Measurements from ENCODE around the gene FA2H.

FA2H gene

DNA sequence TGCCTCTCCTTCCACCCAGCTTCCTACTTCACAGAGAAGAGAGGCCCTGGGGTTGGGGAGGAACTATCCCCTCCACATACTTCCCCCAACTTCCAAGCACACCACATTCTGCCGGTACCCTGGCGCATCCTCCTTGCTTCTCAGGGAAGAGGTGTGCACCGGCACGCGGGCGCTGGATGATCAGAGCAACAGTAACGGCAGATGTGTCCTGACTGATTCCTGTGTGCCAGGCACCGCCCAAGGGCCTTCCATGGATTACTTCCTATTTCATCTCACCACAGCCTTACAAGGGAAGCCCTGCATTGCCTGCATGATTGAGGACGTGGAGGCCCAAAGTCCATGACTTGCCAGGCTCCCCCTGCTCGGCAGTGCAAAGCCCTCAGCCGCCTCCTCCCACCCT lies 52.9 kb downstream of the FA2H start:
- Histone ChIP-seq H3K27me3 (ENCODE audit: insufficient read depth, insufficient read length) (no peaks in the 10 kb centered on the region), H3K4me1 (ENCODE audit: insufficient read depth, insufficient read length) (peaks cover 8% of the 10 kb centered on the region), H3K36me3 (ENCODE audit: insufficient read depth, insufficient read length, low read length) (no peaks in the 10 kb centered on the region), H3K9me3 (ENCODE audit: insufficient read depth, low read length) (peaks cover 3% of the 10 kb centered on the region; the same call in 1 of the 2 replicates), H3K4me3 (ENCODE audit: insufficient read length, low read depth) (no peak overlapping the region), H3K9ac (ENCODE audit: insufficient read length, low read depth) (no peak overlapping the region)
- TF ChIP-seq YY1 (IDR thresholded peaks at IDR 0.05; ENCODE audit: insufficient read depth, insufficient read length) (no peak), ZNF274 (IDR thresholded peaks at IDR 0.05; ENCODE audit: low read depth, low read length) (no peak), SUZ12 (IDR thresholded peaks at IDR 0.05; ENCODE audit: extremely low read depth, insufficient read depth, insufficient read length) (no peak)
- DNase-seq (ENCODE audit: low read depth, low spot score), result no peak

DNA sequence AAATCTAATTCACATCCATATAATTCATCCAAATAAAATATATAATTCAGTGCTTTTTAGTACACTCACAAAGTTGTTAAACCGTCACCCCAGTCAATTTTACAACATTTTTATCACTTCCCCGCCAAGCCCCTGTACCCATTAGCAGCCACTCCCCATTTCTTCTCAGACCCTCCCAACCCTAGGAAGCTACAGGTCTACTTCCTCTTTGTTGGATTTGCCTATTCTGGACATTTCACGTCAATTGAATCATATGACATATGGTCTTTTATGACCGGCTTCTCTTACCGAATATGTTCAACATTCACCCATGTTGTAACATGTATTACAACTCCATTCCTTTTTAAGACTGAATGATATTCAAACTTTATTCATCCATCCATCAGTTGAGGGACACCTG lies 54.0 kb downstream of the FA2H start:
- no peak for DNase-seq (ENCODE audit: low read depth, low spot score)
- Histone ChIP-seq H3K9ac (ENCODE audit: insufficient read length, low read depth) (no peak overlapping the region), H3K36me3 (ENCODE audit: insufficient read depth, insufficient read length, low read length) (no peaks in the 10 kb centered on the region), H3K27me3 (ENCODE audit: insufficient read depth, insufficient read length) (no peaks in the 10 kb centered on the region), H3K9me3 (ENCODE audit: insufficient read depth, low read length) (no peaks in the 10 kb centered on the region), H3K4me1 (ENCODE audit: insufficient read depth, insufficient read length) (peaks cover 8% of the 10 kb centered on the region), H3K4me3 (ENCODE audit: insufficient read length, low read depth) (no peak overlapping the region)
- TF ChIP-seq ZNF274 (IDR thresholded peaks at IDR 0.05; ENCODE audit: low read depth, low read length), result no peak
- no peak for TF ChIP-seq SUZ12 (IDR thresholded peaks at IDR 0.05; ENCODE audit: extremely low read depth, insufficient read depth, insufficient read length)
- TF ChIP-seq YY1 (IDR thresholded peaks at IDR 0.05; ENCODE audit: insufficient read depth, insufficient read length), result no peak

DNA sequence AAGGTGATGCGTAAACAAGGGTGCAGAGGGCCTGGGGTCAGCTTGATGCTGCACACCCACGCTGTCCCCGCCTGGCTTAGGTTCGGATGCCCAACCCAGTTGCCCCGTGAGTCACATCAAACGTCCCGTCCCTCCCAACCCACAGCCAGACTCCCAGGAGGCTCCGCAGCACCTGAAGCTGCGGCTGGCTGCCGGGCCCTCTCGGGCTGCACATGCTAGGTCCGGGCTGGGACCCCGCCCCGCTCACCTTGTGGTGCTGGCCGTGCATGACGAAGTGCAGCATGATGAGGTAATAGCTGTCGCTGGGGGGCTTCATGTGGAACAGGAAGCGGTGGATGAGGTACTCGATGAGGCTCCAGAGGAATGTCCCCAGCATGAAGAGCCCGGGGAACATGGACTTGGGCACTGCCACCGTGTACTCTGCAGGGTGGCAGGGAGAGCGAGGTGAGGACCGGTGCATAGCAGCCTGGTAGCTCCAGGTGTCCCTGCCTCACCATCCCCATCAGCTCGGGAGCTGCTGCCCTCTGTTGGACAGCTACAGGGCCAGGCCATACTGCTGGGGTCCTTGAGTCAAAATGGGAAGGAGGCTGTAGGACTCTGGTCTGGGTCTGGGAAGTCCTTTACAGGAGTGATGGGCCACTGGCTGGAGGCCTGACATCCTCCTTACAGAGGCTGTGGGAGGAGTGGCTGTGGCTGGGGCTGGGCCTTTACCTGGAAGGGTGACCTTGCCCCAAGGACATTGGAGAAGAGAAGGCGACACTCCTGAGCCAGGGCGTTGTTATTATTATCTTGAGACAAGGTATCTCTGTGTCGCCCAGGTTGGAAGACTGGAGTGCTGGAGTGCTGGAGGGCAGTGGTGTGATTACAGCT lies 55.6 kb downstream of the FA2H start:
- DNase-seq (ENCODE audit: low read depth, low spot score), result no peak

DNA sequence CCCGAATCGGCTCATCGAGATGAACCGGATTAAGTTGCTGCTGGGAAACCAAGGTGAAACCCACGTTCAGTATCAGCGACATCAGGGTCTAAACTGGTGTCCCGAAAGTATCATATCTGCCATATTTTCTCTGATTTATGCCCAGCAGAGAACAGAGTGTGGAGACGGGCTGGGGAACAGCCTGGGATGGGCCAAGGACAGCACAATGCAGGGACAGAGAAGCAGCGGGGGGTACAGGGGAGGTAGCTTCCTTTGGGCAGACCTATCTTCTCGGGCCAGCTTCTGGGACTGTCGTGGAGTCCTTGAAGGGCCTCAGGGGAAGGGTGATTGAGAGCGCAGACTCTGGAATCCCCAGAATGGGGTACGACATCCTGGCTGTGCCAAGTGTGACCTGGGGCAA lies 56.5 kb downstream of the FA2H start:
- H3K9ac ChIP-seq (ENCODE audit: insufficient read length, low read depth), result no peak overlapping the region
- TF ChIP-seq YY1 (IDR thresholded peaks at IDR 0.05; ENCODE audit: insufficient read depth, insufficient read length) (no peak), ZNF274 (IDR thresholded peaks at IDR 0.05; ENCODE audit: low read depth, low read length) (no peak), SUZ12 (IDR thresholded peaks at IDR 0.05; ENCODE audit: extremely low read depth, insufficient read depth, insufficient read length) (no peak)
- no peak for DNase-seq (ENCODE audit: low read depth, low spot score)
- no peaks in the 10 kb centered on the region for H3K27me3 ChIP-seq (ENCODE audit: insufficient read depth, insufficient read length)
- no peaks in the 10 kb centered on the region for H3K9me3 ChIP-seq (ENCODE audit: insufficient read depth, low read length)
- peaks cover 3% of the 10 kb centered on the region for H3K4me1 ChIP-seq (ENCODE audit: insufficient read depth, insufficient read length)
- H3K36me3 ChIP-seq (ENCODE audit: insufficient read depth, insufficient read length, low read length), result no peaks in the 10 kb centered on the region
- no peak overlapping the region for H3K4me3 ChIP-seq (ENCODE audit: insufficient read length, low read depth)

More for the DNA sequence above, 55.6 kb downstream of the FA2H start:
- no peak for TF ChIP-seq YY1 (IDR thresholded peaks at IDR 0.05; ENCODE audit: insufficient read depth, insufficient read length)
- no peak for TF ChIP-seq ZNF274 (IDR thresholded peaks at IDR 0.05; ENCODE audit: low read depth, low read length)
- TF ChIP-seq SUZ12 (IDR thresholded peaks at IDR 0.05; ENCODE audit: extremely low read depth, insufficient read depth, insufficient read length), result no peak
- Histone ChIP-seq H3K9me3 (ENCODE audit: insufficient read depth, low read length) (no peaks in the 10 kb centered on the region), H3K4me1 (ENCODE audit: insufficient read depth, insufficient read length) (peaks cover 2% of the 10 kb centered on the region), H3K27me3 (ENCODE audit: insufficient read depth, insufficient read length) (no peaks in the 10 kb centered on the region), H3K9ac (ENCODE audit: insufficient read length, low read depth) (no peak overlapping the region), H3K36me3 (ENCODE audit: insufficient read depth, insufficient read length, low read length) (no peaks in the 10 kb centered on the region), H3K4me3 (ENCODE audit: insufficient read length, low read depth) (no peak overlapping the region)

DNA sequence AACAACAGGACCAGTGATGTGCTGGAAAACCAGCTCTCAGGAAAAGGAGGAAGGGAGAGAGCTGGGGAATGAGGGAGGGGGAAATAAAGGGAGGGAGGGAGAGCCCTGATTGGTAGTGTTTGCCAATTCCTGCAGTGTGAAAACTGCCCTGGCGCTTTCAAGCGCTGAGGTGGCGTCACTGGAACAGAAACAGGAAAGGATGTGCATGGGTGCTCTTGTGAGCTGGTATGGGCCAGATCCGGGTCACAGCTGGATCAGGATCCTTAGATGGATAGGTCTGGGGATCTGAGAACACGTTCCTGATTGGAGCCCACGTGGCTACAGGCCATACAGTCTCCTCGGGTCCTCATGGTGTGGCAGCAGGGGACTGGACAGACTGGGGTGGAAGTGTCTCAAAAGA lies 57.3 kb downstream of the FA2H start:
- DNase-seq (ENCODE audit: low read depth, low spot score), result no peak
- no peaks in the 10 kb centered on the region for H3K27me3 ChIP-seq (ENCODE audit: insufficient read depth, insufficient read length)
- no peaks in the 10 kb centered on the region for H3K9me3 ChIP-seq (ENCODE audit: insufficient read depth, low read length)
- H3K4me3 ChIP-seq (ENCODE audit: insufficient read length, low read depth), result no peak overlapping the region
- peaks cover 3% of the 10 kb centered on the region for H3K4me1 ChIP-seq (ENCODE audit: insufficient read depth, insufficient read length)
- H3K36me3 ChIP-seq (ENCODE audit: insufficient read depth, insufficient read length, low read length), result no peaks in the 10 kb centered on the region
- TF ChIP-seq ZNF274 (IDR thresholded peaks at IDR 0.05; ENCODE audit: low read depth, low read length) (no peak), YY1 (IDR thresholded peaks at IDR 0.05; ENCODE audit: insufficient read depth, insufficient read length) (no peak), SUZ12 (IDR thresholded peaks at IDR 0.05; ENCODE audit: extremely low read depth, insufficient read depth, insufficient read length) (no peak)
- H3K9ac ChIP-seq (ENCODE audit: insufficient read length, low read depth), result no peak overlapping the region

DNA sequence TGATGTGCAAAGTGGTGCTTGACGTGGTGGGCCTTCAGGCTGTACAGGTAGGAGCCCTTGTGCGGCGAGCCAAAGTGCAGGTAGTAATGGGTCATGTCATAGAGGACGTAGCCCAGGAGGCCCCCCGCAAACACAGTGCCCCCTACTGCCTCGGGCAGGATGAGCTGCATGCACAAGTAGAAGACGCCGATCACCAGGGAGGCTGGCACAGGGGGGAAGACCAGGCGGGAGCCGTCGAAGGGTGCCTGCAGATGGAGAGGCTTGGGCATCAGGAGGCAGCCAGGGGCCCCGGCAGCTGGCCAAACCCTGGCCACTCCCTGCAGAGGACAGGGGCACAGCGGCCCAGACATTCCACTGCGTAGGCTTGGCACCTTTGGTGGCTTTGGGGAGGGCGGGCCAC lies 58.3 kb downstream of the FA2H start:
- no peaks in the 10 kb centered on the region for H3K9me3 ChIP-seq (ENCODE audit: insufficient read depth, low read length)
- DNase-seq (ENCODE audit: low read depth, low spot score), result no peak
- H3K4me3 ChIP-seq (ENCODE audit: insufficient read length, low read depth), result no peak overlapping the region
- H3K4me1 ChIP-seq (ENCODE audit: insufficient read depth, insufficient read length), result peaks cover 3% of the 10 kb centered on the region
- H3K27me3 ChIP-seq (ENCODE audit: insufficient read depth, insufficient read length), result no peaks in the 10 kb centered on the region
- H3K36me3 ChIP-seq (ENCODE audit: insufficient read depth, insufficient read length, low read length), result no peaks in the 10 kb centered on the region
- TF ChIP-seq SUZ12 (IDR thresholded peaks at IDR 0.05; ENCODE audit: extremely low read depth, insufficient read depth, insufficient read length) (no peak), ZNF274 (IDR thresholded peaks at IDR 0.05; ENCODE audit: low read depth, low read length) (no peak), YY1 (IDR thresholded peaks at IDR 0.05; ENCODE audit: insufficient read depth, insufficient read length) (no peak)
- no peak overlapping the region for H3K9ac ChIP-seq (ENCODE audit: insufficient read length, low read depth)

DNA sequence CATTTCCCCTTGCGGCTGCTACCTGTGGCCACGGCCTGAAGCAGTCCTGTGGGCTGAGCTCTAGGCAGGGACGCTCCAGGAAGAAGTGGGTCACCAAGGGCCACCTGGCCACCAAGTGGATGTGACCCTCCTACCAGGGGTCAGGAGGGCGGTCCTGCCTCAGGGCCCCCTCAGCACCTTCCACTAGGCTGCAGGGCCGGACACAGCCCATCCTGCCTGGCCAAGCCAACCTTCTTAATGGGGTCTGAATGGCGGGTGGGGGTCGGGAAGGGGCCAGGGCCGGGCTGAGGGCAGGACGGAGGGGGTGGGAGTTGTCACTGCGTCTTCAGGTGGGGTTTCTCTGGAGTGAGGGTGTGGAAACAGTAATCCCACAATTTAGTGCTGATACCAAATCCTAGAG lies 60.7 kb downstream of the FA2H start:
- H3K9me3 ChIP-seq (ENCODE audit: insufficient read depth, low read length), result no peaks in the 10 kb centered on the region
- no peak for DNase-seq (ENCODE audit: low read depth, low spot score)
- no peak overlapping the region for H3K4me3 ChIP-seq (ENCODE audit: insufficient read length, low read depth)
- H3K36me3 ChIP-seq (ENCODE audit: insufficient read depth, insufficient read length, low read length), result no peaks in the 10 kb centered on the region
- TF ChIP-seq ZNF274 (IDR thresholded peaks at IDR 0.05; ENCODE audit: low read depth, low read length) (no peak), YY1 (IDR thresholded peaks at IDR 0.05; ENCODE audit: insufficient read depth, insufficient read length) (no peak), SUZ12 (IDR thresholded peaks at IDR 0.05; ENCODE audit: extremely low read depth, insufficient read depth, insufficient read length) (no peak)
- H3K9ac ChIP-seq (ENCODE audit: insufficient read length, low read depth), result no peak overlapping the region
- H3K27me3 ChIP-seq (ENCODE audit: insufficient read depth, insufficient read length), result no peaks in the 10 kb centered on the region
- peaks cover 3% of the 10 kb centered on the region for H3K4me1 ChIP-seq (ENCODE audit: insufficient read depth, insufficient read length)
